Epithelial cell of prostate (primary cell): ENCODE data around the gene ATCAY.
"Not testable (repeated sequence)": the region's sequence is repeated elsewhere in the genome, so short reads cannot be mapped to it uniquely, and the experiment has no call there.

Source experiments
- DNase-seq: peaks from one replicate; pipeline ENCODE4 v3.0.0-alpha.2; 2011; ENCODE audit warnings: low read depth, low spot score
- H3K27ac ChIP-seq: fragments of 450-650 bp; 2 replicates; pipeline ENCODE4 v1.5.1; 2017; ENCODE audit warnings: mild to moderate bottlenecking

Gene ATCAY

DNA sequence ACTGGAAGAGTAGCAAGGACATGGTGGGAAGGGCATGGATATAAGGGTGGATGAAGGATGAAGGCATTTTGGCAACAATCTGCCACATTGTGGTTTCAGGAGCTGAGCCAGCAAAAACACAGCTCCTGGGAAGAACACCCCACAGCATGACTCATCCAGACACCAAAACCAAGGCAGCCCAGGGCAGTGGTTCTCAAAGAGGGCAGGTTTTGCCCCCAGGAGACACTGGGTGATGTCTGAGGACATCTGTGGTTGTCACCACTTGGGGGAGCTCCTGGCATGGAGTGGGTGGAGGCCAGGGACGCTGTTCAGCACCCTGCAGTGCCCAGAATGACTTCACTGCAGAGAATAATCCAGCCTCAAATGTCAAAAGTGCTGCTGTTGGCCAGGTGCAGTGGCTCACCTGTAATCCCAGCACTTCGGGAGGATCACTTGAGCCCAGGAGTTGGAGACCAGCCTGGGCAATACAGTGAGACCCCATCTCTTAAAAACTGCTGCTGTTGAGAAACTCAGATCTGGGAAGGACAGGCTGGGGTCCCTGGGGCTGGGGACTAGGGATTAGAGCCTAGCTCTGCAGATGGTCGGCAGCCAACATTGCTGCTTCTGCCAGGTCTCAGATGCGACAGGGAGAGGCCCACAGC lies 27.8 kb upstream of the ATCAY start:
- DNase-seq = peak; percentile 36
- no peak overlapping the region for H3K27ac ChIP-seq

DNA sequence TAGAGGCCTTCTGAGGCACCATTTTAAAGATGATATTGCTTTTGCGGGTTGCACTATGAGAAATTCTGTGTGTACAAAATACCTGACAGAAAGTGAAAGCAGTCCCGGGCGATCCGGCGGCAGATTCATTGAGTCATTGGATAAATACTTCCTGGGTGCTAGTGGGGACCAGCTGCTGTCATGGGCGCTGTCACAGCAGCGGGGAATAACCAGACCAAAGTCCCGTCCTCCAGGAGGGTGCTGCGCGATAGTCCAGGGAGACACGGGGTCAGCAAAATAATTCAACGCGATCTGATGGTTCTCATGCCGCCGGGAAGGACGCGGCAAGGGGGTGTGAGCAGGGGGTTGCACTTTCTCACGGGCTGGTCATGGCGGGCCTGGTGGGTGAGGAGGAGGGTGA lies 25.2 kb upstream of the ATCAY start:
- no peak for DNase-seq
- no peak overlapping the region for H3K27ac ChIP-seq

DNA sequence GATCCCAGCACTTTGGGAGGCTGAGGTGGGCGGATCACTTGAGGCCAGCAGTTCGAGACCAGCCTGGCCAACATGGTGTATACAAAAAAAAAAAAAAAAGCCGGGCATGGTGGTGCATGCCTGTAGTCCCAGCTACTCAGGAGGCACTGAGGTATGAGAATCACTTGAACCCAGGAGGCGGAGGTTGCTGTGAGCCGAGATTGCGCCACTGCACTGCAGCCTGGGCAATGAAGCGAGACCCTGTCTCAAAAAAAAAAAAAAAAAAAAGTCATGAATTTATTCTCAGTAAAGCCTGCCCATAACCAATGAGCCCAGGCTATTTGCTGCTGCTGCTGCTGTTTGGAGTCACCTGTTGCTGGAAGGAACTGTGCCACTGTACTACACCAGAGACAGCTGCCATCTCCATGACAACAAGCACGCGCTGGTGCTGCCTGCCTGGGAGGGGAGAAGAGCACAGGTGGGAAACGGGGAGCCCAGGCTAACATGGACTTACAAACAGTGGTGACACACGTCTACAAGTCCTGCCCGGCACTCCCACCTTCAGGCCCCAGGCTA lies 23.0 kb upstream of the ATCAY start:
- H3K27ac ChIP-seq = no peak overlapping the region
- DNase-seq = no peak

DNA sequence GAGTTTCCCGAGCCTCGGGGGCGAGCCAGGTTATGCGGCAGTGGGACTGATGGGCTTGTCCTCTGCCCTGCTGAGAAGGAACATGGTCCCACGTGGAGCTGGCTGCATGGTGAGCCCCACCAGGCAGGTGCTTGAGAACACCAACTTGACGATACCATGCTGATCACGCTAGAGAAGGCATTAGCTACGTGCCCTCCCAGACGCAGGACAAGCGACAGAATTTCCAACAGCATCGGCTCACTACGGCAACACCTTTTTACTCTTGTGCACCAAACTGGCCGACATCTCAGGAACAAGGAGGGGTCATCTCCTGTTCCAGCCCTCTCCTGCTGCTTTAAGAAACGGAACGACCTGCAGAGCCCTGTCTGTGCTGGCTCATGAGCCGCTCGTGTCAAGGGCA lies 20.0 kb upstream of the ATCAY start:
- no peak for DNase-seq
- no peak overlapping the region for H3K27ac ChIP-seq

- DNase-seq = no peak
Observed at GRCh38 chr19:3862826-3863500, 17.5 kb upstream of the ATCAY start.

DNA sequence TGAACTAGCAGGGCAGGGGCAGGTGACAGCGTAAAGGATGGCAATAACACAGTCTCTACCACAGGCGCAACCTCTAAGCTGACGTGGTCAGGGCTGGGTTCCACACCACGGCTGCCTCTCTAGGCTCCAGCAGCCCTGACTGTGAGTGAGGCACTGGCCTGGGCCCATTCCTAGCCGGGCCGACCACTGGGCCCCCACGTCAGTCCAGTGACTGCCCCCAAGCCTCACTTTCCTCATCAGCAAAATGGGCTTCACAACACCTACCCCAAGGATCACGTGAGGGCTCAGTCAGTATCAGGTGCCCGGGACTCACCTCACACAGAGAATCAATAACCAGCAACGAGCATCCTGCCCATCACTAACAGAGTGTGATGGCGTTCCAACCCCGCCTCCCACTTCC lies 16.8 kb upstream of the ATCAY start:
- H3K27ac ChIP-seq = no peak overlapping the region

More at GRCh38 chr19:3862826-3863500, 17.5 kb upstream of the ATCAY start:
- H3K27ac ChIP-seq = no peak overlapping the region

DNA sequence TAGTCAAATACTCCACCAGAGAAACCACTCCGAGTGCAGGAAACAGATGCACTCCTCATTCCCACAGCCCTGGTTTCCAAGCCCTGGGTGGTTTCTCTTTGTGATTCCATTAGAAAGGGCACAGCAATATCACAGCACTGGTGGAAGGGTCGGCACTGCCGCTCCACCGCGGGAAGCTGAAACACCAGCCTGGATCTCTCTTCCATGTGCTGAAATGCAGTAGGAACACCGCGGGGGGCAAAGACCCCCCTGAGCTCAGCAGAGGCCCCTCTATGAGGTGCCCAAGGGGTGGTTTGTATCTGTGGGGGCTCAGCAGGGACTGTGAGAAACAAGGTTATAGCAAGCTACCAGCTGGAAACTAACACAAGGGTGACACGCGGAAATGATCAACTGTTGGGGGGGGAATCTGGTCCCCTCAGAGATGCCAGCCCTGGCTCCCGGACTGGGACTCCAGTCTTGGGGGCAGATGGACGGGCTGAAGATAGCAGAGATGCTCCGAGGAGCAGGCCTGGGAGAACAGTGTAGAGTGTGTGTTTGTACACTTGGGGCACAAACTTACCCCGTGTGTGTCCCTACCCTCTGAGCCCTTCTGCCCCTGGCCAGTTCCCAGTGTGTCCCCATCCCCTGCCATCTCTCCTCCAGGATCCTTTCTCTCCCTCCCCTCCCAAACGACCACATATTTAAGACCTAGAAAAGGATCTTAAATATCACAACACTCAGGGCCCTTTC lies 13.4 kb upstream of the ATCAY start:
- no peak overlapping the region for H3K27ac ChIP-seq
- DNase-seq = no peak

More for the DNA sequence above, 16.8 kb upstream of the ATCAY start:
- DNase-seq = no peak

DNA sequence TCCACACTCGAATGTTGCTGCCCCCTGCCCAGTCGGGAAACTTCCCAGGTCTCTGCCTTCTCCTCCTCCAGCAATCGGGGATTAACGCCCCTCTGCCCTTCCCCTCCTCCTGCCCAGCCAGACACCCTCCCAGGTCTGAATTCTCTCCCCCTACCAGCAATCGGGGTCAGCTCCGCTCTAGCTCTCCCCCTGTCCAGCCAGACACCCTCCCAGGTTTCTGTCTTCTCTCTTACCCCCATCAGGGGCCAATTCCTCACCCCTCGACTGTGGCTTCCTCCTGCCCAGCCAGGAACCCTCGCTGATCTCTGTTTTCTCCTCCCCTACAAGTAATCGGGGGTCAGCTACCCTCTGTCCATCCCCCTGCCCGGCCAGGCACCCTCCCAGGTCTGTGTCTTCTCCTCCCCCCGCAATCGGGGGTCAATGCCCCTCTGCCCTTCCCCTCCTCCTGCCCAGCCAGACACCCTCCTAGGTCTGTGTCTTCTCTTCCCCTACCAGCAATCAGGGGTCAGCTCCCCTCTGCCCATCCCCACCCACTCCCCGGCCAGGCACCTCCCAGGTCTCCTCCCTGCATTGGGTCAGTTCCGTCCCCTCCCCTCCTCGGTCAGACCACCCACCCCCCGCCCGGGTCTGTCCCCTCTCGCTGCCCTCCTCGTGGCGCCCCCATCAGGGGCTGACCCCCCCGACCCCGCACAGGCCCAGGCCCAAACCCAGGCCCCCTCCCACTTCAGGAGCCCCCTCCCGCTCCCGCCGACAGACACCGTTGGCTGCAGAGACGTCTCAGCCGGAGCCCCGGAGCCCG lies 12.3 kb upstream of the ATCAY start:
- no peak overlapping the region for H3K27ac ChIP-seq
- DNase-seq = no peak

GRCh38 chr19:3868770-3869456 lies 11.6 kb upstream of the ATCAY start, which contains the start of gene ZFR2:
ZFR2 (minus strand) TSS chr19:3869038; CDS start chr19:3869017, 21 bp downstream.
- no peak for DNase-seq

GRCh38 chr19:3873151-3873550 lies 7.3 kb upstream of the ATCAY start:
- H3K27ac ChIP-seq = no peak overlapping the region
- DNase-seq = no peak

More at GRCh38 chr19:3868770-3869456, 11.6 kb upstream of the ATCAY start, which contains the start of gene ZFR2:
- H3K27ac ChIP-seq = no peak within 1 kb of the TSS

DNA sequence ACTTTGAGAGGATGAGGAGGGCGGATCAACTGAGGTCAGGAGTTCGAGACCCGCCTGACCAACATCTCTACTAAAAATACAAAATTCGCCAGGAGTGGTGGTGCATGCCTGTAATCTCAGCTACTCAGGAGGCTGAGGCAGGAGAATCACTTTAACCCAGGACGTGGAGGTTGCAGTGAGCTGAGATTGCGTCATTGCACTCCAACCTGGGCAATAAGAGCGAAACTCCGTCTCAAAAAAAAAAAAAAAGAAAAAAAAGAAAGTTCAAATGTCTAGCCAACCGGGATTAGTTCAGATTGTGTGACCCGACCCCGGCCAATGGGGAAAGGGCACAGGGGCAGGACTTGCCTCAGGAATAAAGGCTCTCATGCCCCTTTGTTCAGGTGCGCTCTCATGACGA lies 5.8 kb upstream of the ATCAY start:
- not testable (repeated sequence) for H3K27ac ChIP-seq, DNase-seq

- no peak for DNase-seq
- no peak overlapping the region for H3K27ac ChIP-seq
Observed at GRCh38 chr19:3879656-3880055, 829 bp upstream of the ATCAY start.

DNA sequence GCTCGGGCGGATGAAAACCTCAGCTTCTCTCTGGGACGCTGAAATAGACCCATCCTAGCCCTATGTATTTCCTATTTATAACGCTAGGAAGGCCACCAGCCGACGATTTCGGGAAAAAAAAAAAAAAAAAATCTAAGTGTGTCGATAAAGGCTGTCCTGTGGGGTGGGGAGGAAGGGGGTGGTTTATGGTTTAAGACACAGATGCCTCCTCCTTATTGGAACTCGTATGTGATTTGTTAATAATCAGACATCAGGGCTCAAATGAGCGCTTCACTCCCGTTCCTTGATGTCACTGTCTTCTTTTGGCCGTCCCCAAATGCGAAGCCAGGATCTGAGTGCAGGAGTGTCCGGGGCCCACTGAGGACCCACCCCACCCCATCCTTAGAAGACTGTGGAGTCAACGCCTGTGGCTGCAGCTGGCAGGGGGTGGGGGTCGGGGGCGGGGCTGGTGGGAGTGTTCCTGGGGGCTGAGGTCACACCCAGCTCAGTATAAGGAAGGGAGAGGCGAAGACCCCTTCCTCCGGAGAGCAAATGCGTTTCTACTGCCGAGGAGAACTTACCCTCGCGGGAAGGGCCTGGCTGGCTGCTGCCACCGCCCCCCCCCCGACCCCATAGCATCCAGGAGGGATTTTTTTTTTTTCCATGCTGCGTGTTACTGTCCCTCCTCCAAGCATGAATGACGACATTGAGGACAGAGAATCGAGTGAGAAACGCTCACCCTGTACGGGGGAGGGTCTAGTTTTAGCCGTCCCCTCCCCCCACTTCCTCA lies 971 bp downstream of the ATCAY start:
- no peak overlapping the region for H3K27ac ChIP-seq
- no peak for DNase-seq

- H3K27ac ChIP-seq = no peak overlapping the region
- DNase-seq = no peak
Observed at GRCh38 chr19:3882041-3882384, 1.5 kb downstream of the ATCAY start.

GRCh38 chr19:3890591-3890990 lies 10.1 kb downstream of the ATCAY start:
- H3K27ac ChIP-seq = no peak overlapping the region
- no peak for DNase-seq

- no peak for DNase-seq
- no peak overlapping the region for H3K27ac ChIP-seq
Observed at GRCh38 chr19:3893509-3894179, 13.2 kb downstream of the ATCAY start.

DNA sequence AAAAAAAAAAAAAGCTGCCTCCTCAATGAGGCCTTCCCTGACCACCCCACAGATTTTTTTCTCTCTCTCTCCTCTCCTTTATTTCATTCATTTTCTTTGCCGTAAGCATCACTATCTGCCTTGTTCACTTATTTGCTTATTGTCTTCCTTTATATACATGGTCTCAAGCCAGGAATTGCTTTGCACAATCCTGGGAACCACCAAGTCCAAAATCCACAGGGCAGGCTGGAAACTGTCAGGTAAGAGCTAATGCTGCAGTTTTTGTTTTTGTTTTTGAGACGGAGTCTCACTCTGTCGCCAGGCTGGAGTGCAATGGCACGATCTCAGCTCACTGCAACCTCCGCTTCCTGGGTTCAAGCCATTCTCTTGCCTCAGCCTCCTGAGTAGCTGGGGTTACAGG lies 14.5 kb downstream of the ATCAY start:
- not testable (repeated sequence) for H3K27ac ChIP-seq, DNase-seq

- H3K27ac ChIP-seq = no peak overlapping the region
- DNase-seq = no peak
Observed at GRCh38 chr19:3895788-3896187, 15.3 kb downstream of the ATCAY start.
